SK-N-SH (cell line): ENCODE measurements around the gene SHCBP1L.

Experiments
- CTCF ChIP-seq: fragments of 200-600 bp; sonication (generic); IDR thresholded peaks from 2 replicates; pipeline ENCODE4 v1.6.1; 2017; ENCODE audit warnings: antibody characterized with exemption, mild to moderate bottlenecking, moderate library complexity
- EZH2phosphoT487 ChIP-seq: fragments of 200-600 bp; sonication (generic); IDR thresholded peaks from 2 replicates; pipeline ENCODE4 v1.6.1; 2017; ENCODE audit warnings: low read depth, mixed run types, mild to moderate bottlenecking, antibody characterized with exemption, moderate library complexity, borderline replicate concordance
- NFIC ChIP-seq: IDR thresholded peaks from 2 replicates; pipeline ENCODE4 v1.4.0; 2012; ENCODE audit warnings: borderline replicate concordance
- REST ChIP-seq: IDR thresholded peaks from 2 replicates; pipeline ENCODE4 v1.6.1; 2012; ENCODE audit warnings: mild to moderate bottlenecking, low read depth, low read length, moderate library complexity
- YY1 ChIP-seq: IDR thresholded peaks from 2 replicates; pipeline ENCODE4 v1.4.0; 2012; ENCODE audit warnings: low read depth, mild to moderate bottlenecking

GRCh38 chr1:182965096-182965495 is 12.1 kb upstream of the SHCBP1L start:
- TF ChIP-seq REST (no peak), NFIC (no peak), CTCF (no peak), EZH2phosphoT487 (no peak), YY1 (no peak)
